Smooth muscle cell of the coronary artery (primary cell): Measurements from ENCODE around the gene JPH2. TPM values are rescaled to one million over a fixed set of nuclear protein-coding genes. Genes with fewer than 3 reads are reported as not detected.

Source experiments
- total RNA-seq: library from RNA; depleted of rRNA; stranded (reverse); fragments of >200 nt; gene quantifications from 2 replicates; pipeline ENCODE4 v1.2.3, GENCODE V29; 2014; ENCODE audit warnings: low replicate concordance

Gene JPH2
- total RNA-seq = 0.23 and 1.1 TPM in 2 replicates

GRCh38 chr20:44187054-44187771 lies at the start of gene JPH2:
TSS of gene JPH2 (minus strand) at chr20:44187188. CDS start at chr20:44186705, 483 bp downstream.

GRCh38 chr20:44210406-44211176 lies 23.6 kb upstream of the JPH2 start, which contains the start of gene OSER1:
TSS of gene OSER1 (minus strand) at chr20:44210771. CDS start at chr20:44206957, 3,814 bp downstream.

Other genes starting within 250 kb of the JPH2 start
- gene OSER1, start 23.6 kb upstream of the JPH2 start, total RNA-seq = 27.2 and 45.3 TPM in 2 replicates
- not detected in 2 replicates for gene GDAP1L1, start 60.1 kb upstream of the JPH2 start, total RNA-seq
- 4.8 and 5.0 TPM in 2 replicates for gene FITM2, start 124.0 kb upstream of the JPH2 start, total RNA-seq
- gene R3HDML, start 149.9 kb upstream of the JPH2 start, total RNA-seq = not detected in 2 replicates
- not detected in 2 replicates for gene HNF4A, start 168.5 kb upstream of the JPH2 start, total RNA-seq